Measurements from ENCODE around the gene CYP26C1.

DNA sequence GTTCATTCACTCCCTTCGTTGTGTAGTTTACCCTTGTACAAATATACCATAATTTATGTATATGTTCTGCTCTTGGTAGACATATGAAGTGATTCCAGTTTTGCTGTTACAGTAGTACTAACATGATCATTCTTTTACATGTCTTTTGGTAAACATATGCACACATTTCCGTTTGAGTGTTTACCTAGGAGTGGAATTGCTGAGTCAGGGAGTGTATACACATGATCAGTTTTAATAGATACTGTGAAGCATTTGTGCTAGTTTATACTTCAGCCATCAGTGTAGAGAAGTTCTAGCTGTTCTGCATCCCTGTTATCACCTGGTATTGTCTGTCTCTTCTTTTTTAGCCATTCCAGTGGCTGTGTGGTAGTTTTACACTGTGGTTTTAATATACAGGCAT is 34.5 kb upstream of the CYP26C1 start:
- TF ChIP-seq, protein P1, sequence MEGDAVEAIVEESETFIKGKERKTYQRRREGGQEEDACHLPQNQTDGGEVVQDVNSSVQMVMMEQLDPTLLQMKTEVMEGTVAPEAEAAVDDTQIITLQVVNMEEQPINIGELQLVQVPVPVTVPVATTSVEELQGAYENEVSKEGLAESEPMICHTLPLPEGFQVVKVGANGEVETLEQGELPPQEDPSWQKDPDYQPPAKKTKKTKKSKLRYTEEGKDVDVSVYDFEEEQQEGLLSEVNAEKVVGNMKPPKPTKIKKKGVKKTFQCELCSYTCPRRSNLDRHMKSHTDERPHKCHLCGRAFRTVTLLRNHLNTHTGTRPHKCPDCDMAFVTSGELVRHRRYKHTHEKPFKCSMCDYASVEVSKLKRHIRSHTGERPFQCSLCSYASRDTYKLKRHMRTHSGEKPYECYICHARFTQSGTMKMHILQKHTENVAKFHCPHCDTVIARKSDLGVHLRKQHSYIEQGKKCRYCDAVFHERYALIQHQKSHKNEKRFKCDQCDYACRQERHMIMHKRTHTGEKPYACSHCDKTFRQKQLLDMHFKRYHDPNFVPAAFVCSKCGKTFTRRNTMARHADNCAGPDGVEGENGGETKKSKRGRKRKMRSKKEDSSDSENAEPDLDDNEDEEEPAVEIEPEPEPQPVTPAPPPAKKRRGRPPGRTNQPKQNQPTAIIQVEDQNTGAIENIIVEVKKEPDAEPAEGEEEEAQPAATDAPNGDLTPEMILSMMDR (IDR thresholded peaks at IDR 0.05) = no peak
- TF ChIP-seq POLR2A (IDR thresholded peaks at IDR 0.05) (no peak), EP300 (IDR thresholded peaks at IDR 0.05) (no peak)
